SK-N-MC (cell line): Measurements from ENCODE around the gene CDH4.

Experiments used
- DNase-seq: peaks from one replicate; pipeline ENCODE4 v3.0.0-alpha.2; 2011; ENCODE audit warnings: low read depth, low spot score
- H3K27ac ChIP-seq: fragments of 200-600 bp; sonication (generic); 2 replicates; pipeline ENCODE4 v1.5.1; 2016; ENCODE audit warnings: mixed run types
- H3K36me3 ChIP-seq: fragments of 200-600 bp; sonication (generic); 2 replicates; pipeline ENCODE4 v1.6.1; 2017; ENCODE audit warnings: antibody characterized with exemption, low read length, mixed read lengths; ENCODE audit not compliant: insufficient read depth
- H3K4me3 ChIP-seq: fragments of 200-600 bp; sonication (generic); 2 replicates; pipeline ENCODE4 v1.5.1; 2016
- H3K9ac ChIP-seq: fragments of 200-600 bp; sonication (generic); 2 replicates; pipeline ENCODE4 v1.8.0; 2017; ENCODE audit warnings: mixed run types, mixed read lengths; ENCODE audit not compliant: insufficient read length
- H3K9me3 ChIP-seq: fragments of 200-600 bp; sonication (generic); 2 replicates; pipeline ENCODE4 v1.6.1; 2017; ENCODE audit warnings: low read depth, mild to moderate bottlenecking, antibody characterized with exemption, low read length, moderate library complexity, mixed read lengths
- EZH2 ChIP-seq: fragments of 200-600 bp; sonication (generic); IDR thresholded peaks from one replicate; pipeline ENCODE4 v1.6.1; 2017; ENCODE audit warnings: antibody characterized with exemption
- FOXP2 ChIP-seq: optimal IDR thresholded peaks from 2 replicates; pipeline ENCODE3; 2011; ENCODE audit warnings: mild to moderate bottlenecking, moderate library complexity; ENCODE audit not compliant: insufficient read depth; ENCODE audit errors: extremely low read length, control extremely low read depth
- POLR2AphosphoS5 ChIP-seq: IDR thresholded peaks from 2 replicates; pipeline ENCODE4 v1.6.1; 2012; ENCODE audit warnings: mild to moderate bottlenecking, low read depth, low read length, borderline replicate concordance

Gene CDH4

DNA sequence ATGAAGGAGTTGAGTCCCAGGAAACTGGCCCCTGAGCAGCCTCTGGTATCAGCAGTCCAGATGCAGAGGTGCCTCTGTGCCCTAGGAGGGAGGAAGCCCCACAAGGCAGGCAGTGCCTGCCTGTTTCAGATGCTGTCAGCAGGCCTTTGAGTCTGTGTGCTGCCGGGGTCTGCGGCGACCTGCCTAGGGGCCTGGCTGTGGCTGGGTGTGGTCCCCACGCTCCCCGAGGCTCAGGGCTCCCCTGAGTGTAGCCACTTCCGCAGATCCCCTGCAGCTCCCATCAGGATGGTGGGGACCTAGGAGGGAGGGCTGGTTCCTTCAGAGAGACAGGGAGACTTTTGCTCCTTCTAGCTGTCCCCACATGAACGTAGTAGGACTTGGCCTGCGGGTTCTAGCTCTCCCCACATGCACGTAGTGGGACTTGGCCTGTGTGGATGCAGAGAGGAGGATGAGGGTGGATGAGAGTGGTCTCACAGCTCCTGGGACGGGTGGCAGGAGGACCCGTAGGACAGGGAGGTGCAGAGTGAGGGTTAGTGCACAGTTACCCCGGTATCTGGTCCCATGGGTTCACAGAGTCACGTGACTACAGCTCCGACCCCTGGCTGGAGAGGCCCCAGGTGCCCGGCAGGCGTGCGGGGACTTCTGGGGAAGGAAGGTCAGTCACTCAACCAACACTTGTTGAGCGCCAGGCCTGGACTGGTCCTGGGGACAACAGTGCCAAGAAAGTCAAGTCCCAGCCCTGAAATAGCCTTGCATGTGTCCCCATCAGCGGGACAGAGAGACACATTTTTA, 41.0 kb downstream of the CDH4 start:
- H3K4me3 ChIP-seq: no peak overlapping the region
- no peaks in the 10 kb centered on the region for H3K9me3 ChIP-seq
- H3K27ac ChIP-seq: no peak overlapping the region
- H3K9ac ChIP-seq: no peak overlapping the region
- TF ChIP-seq EZH2: no peak
- TF ChIP-seq POLR2AphosphoS5: no peak
- no peak for TF ChIP-seq FOXP2
- no peak for DNase-seq
- H3K36me3 ChIP-seq: no peaks in the 10 kb centered on the region

DNA sequence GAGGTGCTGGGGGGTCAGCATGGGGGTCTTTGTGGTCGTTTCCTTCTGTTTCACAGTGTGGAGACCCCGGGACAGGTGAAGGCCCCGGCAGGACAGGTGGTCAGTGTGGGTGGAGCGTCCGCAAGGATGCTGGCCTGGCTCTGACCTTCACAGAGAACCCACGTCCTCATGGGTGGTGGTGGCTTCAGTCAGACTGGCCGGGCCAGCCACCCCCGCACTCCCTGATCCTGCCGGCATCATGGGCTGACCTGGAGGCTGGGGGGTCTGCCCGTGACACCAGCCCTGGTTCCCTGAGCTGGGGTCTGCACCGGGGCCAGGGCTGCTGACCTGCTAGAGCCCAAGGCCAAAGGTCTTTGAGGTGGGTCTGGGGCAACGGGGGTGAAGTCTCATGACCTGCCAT, 41.9 kb downstream of the CDH4 start:
- no peaks in the 10 kb centered on the region for H3K9me3 ChIP-seq
- H3K36me3 ChIP-seq: no peaks in the 10 kb centered on the region
- H3K9ac ChIP-seq: no peak overlapping the region
- no peak overlapping the region for H3K27ac ChIP-seq
- no peak overlapping the region for H3K4me3 ChIP-seq
- DNase-seq: no peak
- TF ChIP-seq EZH2 (no peak), POLR2AphosphoS5 (no peak), FOXP2 (no peak)

DNA sequence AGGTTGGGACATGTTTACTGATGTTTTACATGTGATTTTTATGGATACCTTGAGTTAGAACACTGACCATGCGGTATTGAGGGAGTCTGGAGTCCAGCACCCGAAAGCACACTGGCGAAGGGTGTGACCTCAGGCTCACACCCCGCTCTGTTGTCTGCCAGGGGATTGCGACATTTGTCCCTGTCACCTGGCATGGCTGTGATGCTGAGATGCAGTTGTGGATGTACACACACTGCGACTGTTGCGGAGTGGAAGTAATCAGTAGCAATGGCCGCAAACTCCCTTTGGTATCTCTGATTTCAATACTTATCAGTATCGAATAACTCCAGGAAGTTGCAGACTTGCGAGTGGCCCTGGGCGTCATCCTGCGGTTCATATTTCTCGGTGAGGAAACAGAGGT, 43.2 kb downstream of the CDH4 start:
- DNase-seq: no peak
- no peak overlapping the region for H3K27ac ChIP-seq
- H3K36me3 ChIP-seq: no peaks in the 10 kb centered on the region
- H3K9me3 ChIP-seq: no peaks in the 10 kb centered on the region
- no peak overlapping the region for H3K9ac ChIP-seq
- H3K4me3 ChIP-seq: no peak overlapping the region
- no peak for TF ChIP-seq EZH2
- TF ChIP-seq FOXP2: no peak
- TF ChIP-seq POLR2AphosphoS5: no peak

DNA sequence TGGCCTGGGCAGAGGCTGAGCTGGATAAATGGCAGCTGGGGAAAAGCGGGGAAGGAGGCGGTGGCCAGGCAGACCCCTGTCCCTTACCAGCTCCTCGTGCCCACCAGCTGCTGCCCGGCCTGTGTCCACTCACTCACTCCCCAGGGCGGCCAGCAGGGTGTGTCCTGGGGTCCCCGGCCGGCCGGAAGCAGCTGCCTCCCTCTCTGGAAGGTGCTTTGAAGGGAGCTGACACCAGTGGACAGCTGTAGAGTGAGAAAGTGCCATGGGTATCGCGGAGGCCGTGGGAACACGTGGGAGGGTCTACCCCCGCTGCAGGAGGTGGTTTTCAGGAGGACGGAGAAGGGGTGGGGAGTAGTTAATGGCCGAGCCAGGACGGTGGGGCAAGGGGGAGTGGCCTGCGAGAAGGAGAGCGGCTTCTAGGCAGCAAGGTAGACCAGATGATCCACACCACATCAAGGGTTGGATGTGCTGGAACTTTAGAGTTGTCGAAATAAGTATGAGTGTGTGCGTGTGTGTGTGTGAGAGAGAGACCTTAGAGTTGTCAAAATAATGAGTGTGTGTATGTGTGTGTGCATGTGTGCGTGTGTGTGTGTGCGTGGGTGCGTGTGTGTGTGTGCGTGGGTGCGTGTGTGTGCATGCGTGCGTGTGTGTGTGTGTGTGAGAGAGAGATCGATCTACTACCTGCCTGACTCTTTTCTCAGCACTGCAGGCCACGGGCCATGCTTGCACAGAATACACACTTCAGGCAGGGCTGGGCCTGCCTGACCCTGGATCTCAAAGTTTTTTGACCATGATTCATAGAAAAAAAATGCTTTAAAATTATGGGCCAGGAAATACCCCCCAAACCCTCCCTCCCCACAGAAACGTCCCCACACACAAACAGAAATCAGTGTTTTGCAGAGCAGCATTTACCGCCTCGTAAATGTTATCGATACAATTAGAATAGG, 43.9 kb downstream of the CDH4 start:
- Histone ChIP-seq H3K27ac (no peak overlapping the region), H3K4me3 (no peak overlapping the region), H3K9me3 (no peaks in the 10 kb centered on the region), H3K36me3 (no peaks in the 10 kb centered on the region), H3K9ac (no peak overlapping the region)
- TF ChIP-seq FOXP2: no peak
- TF ChIP-seq POLR2AphosphoS5: no peak
- TF ChIP-seq EZH2: no peak
- DNase-seq: no peak

DNA sequence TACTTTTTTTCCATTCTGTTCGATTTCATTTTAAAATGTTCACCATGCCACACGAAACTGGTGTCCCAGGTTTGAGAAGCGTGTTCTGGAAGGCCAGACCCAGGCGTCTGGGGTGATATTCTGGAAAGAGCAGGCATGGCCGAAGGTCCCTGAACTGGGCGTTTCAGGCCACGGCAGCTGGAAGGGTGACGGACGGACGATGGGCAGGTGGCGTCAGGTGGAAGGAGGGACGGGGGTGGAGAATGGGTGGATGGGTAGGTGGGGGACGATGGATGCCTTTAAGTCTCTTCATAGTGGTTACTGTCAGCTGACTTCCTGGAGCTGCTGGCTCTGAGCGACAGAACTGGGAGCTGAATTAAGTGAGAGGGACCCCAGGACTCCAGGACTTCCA, 44.6 kb downstream of the CDH4 start:
- no peak overlapping the region for H3K4me3 ChIP-seq
- no peak for DNase-seq
- no peak overlapping the region for H3K27ac ChIP-seq
- H3K36me3 ChIP-seq: no peaks in the 10 kb centered on the region
- TF ChIP-seq EZH2 (no peak), POLR2AphosphoS5 (no peak), FOXP2 (no peak)
- no peaks in the 10 kb centered on the region for H3K9me3 ChIP-seq
- H3K9ac ChIP-seq: no peak overlapping the region

DNA sequence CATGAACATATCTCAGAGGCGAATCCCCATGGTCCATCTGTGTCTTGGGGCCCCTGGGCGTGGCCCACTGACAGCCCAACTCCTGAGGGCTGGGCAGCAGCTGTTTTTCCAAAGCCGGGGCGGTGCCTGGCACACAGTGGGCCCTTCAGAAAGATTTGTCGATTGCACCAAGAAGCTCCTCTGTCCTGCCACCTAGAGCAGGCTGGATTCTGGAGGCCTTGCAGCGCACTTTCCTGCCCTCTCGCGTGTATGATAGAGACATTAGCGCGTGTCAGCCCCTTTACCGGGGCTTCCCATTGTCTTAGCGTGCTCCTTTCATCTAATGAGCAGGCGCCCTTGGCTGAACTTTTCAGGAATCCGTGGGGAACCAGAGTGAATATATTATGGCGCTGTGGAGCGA, 45.4 kb downstream of the CDH4 start:
- no peak for DNase-seq
- Histone ChIP-seq H3K9me3 (no peaks in the 10 kb centered on the region), H3K9ac (no peak overlapping the region), H3K27ac (no peak overlapping the region), H3K36me3 (no peaks in the 10 kb centered on the region), H3K4me3 (no peak overlapping the region)
- TF ChIP-seq FOXP2 (no peak), POLR2AphosphoS5 (no peak), EZH2 (no peak)

DNA sequence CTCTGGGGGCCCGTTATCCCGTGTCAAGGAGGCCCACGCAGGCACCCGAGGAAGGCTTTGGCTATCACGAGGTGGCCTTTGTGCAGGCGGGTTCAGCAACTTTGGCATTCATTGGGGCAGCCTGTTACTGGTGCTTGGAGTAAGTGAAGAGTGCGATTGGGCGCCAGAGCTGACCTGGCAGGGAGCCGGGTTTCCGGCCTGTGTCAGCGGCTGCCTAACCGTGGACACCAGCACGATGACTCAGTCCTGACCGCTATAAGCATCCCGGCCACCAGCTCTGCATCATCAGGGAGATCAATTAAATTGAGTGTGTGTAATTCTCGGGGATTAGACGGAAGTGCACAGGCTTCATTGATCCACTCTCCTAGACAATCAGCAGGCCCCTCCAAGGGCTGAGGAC, 45.9 kb downstream of the CDH4 start:
- DNase-seq: no peak
- Histone ChIP-seq H3K9ac (no peak overlapping the region), H3K4me3 (no peak overlapping the region), H3K36me3 (no peaks in the 10 kb centered on the region), H3K9me3 (no peaks in the 10 kb centered on the region), H3K27ac (no peak overlapping the region)
- no peak for TF ChIP-seq POLR2AphosphoS5

DNA sequence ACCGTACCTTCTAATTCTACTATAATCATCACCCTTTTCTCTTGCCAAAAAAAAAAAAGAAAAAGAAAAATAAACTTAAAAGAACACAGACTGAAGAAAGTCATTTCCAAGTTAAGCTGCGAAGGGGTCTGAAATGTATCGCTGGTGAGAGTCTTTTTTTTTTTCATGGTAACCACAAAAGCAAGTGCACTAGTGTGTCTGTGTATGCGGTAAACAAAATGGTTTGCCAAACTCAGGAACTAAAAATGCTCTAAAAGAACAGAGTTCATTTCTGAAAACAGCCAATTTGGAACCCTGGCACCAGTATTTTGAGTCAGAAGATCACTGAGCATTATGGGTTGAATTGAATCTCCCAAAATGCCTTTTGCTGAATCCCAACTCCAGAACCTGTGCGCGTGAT, 46.6 kb downstream of the CDH4 start:
- no peak for DNase-seq
- no peak overlapping the region for H3K27ac ChIP-seq
- H3K9ac ChIP-seq: no peak overlapping the region
- TF ChIP-seq POLR2AphosphoS5: no peak
- no peak overlapping the region for H3K4me3 ChIP-seq
- H3K9me3 ChIP-seq: no peaks in the 10 kb centered on the region
- no peaks in the 10 kb centered on the region for H3K36me3 ChIP-seq
